ENCODE results near the gene APC2. TPM values are rescaled to one million over a fixed set of nuclear protein-coding genes. Genes with fewer than 3 reads are reported as not detected.

APC2 gene
- total and polyA plus RNA-seq, 4 donors, result 46.3 to 190 (median 125) TPM

DNA sequence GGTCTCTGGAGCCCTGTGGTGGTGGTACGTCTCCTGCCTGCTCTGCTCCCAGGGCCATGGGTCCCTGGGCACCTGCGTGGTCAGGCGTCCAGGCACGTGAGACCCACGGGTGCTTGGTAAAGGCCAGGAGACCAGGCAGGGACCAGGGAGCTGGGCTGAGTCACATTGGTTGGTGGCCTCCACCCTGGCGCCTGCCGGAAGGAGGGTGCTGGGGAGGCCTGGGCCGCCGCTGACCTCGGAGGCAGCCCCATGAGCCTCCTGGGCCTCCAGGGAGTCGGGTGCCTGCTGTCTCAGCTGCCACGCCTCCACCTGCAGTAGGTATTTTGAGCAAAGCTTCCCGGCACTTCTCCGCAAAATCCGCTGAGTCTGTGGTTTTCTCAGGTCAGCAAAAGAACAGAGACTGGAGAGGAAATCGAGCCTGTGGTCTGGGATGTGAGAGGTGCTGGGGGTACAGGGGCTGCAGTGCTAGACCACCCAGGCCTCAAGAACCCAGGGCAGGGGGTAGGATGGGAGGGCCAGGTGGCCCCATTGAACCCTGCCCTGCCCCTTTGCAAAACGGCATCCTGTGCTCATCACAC lies 70.4 kb downstream of the APC2 start:
- no peak for DNase-seq (ENCODE audit: low read depth in 4 of 6, low spot score in 6 of 6)
- peaks cover 18% of the 10 kb centered on the region for H3K27me3 ChIP-seq (ENCODE audit: control insufficient read depth, insufficient read depth, low read length)
- WGBS (ENCODE audit: insufficient coverage), result 85% methylated on average over 16 of the region's 17 CpGs

DNA sequence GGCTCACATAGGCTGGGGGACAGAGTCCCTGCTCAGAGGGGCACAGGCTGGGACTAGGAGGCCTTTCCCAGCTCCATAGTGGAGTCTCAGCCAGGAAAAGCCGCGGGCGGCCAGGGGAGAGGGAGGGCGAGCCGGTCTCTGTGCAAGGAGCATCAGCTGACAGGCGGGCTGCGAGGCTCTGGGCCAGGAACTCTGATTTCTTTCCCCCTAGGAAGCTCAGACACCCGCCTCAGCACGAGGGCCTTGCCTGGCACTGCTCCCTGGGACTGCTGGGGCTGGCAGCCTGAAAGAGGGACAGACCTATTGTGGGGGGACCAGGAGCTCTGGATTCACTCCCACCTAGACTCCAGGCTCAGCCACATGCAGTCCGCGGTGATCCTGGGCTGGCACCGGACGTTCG lies 71.7 kb downstream of the APC2 start:
- DNase-seq (ENCODE audit: low read depth in 4 of 6, low spot score in 6 of 6), result peak in 3 of 6 donors; percentile 48 to 82 (median 70)
- H3K9me3 ChIP-seq (ENCODE audit: control insufficient read depth, insufficient read depth, low read length), result no peaks in the 10 kb centered on the region
- peak overlapping the region; percentile 60 for H3K27ac ChIP-seq (ENCODE audit: low read depth, low read length)
- peaks cover 20% of the 10 kb centered on the region for H3K27me3 ChIP-seq (ENCODE audit: control insufficient read depth, insufficient read depth, low read length)
- H3K4me3 ChIP-seq (ENCODE audit: low read depth, low read length), result no peak overlapping the region
- peaks cover 29% of the 10 kb centered on the region for H3K4me1 ChIP-seq (ENCODE audit: control insufficient read depth, insufficient read depth, low read length)
- peaks cover 14% of the 10 kb centered on the region for H3K36me3 ChIP-seq (ENCODE audit: control insufficient read depth, insufficient read depth, low read length)
- 20% methylated on average over 14 of the region's 14 CpGs for WGBS (ENCODE audit: insufficient coverage)

More for the DNA sequence above, 70.4 kb downstream of the APC2 start:
- no peak overlapping the region for H3K4me3 ChIP-seq (ENCODE audit: low read depth, low read length)
- no peaks in the 10 kb centered on the region for H3K9me3 ChIP-seq (ENCODE audit: control insufficient read depth, insufficient read depth, low read length)
- H3K36me3 ChIP-seq (ENCODE audit: control insufficient read depth, insufficient read depth, low read length), result peaks cover 2% of the 10 kb centered on the region
- no peak overlapping the region for H3K27ac ChIP-seq (ENCODE audit: low read depth, low read length)
- H3K4me1 ChIP-seq (ENCODE audit: control insufficient read depth, insufficient read depth, low read length), result peaks cover 27% of the 10 kb centered on the region

DNA sequence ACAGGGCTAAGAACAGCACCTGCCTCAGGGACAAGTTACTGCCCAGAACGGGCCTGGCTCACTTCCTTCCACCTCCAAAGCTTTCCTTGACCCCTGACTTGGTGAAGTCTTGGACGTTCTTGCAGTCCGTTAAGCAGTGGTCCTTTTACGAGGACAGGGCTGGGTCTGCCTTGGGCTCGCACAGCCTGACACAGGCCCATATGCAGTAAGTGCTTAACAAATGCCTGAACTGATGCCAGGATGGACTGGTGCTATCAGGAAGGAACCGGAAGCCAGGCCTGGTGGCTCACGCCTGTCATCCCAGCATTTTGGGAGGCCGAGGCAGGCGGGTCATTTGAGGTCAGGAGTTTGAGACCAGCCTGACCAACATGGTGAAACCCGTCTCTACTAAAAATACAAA lies 72.1 kb downstream of the APC2 start:
- Histone ChIP-seq H3K27ac (ENCODE audit: low read depth, low read length) (peak overlapping the region; percentile 60), H3K4me1 (ENCODE audit: control insufficient read depth, insufficient read depth, low read length) (peaks cover 29% of the 10 kb centered on the region), H3K36me3 (ENCODE audit: control insufficient read depth, insufficient read depth, low read length) (peaks cover 17% of the 10 kb centered on the region), H3K27me3 (ENCODE audit: control insufficient read depth, insufficient read depth, low read length) (peaks cover 20% of the 10 kb centered on the region), H3K4me3 (ENCODE audit: low read depth, low read length) (no peak overlapping the region), H3K9me3 (ENCODE audit: control insufficient read depth, insufficient read depth, low read length) (no peaks in the 10 kb centered on the region)
- 55% methylated on average over 8 of the region's 10 CpGs for WGBS (ENCODE audit: insufficient coverage)
- no peak for DNase-seq (ENCODE audit: low read depth in 4 of 6, low spot score in 6 of 6)

DNA sequence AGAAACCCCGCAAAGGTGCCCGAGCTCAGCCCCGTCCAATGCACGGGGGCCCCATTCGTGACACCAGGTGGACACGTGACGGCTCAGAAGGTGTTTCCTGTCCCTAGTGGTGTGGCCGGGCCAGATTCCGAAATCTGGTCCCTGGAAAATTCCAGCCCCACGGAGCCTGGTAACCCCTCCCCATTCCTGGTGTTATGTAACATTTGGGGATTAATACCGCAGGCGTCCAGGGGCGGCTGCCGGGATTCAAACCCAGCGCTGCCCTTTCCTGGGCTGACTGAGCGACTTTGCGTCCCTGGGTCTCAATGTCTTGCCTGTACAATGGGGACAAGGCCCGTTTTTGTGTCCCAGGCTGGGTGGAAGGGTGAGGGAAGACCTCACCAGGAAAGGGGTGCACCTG lies 72.9 kb downstream of the APC2 start:
- Histone ChIP-seq H3K9me3 (ENCODE audit: control insufficient read depth, insufficient read depth, low read length) (no peaks in the 10 kb centered on the region), H3K36me3 (ENCODE audit: control insufficient read depth, insufficient read depth, low read length) (peaks cover 20% of the 10 kb centered on the region), H3K4me3 (ENCODE audit: low read depth, low read length) (no peak overlapping the region), H3K27ac (ENCODE audit: low read depth, low read length) (no peak overlapping the region), H3K4me1 (ENCODE audit: control insufficient read depth, insufficient read depth, low read length) (peaks cover 29% of the 10 kb centered on the region), H3K27me3 (ENCODE audit: control insufficient read depth, insufficient read depth, low read length) (peaks cover 20% of the 10 kb centered on the region)
- 81% methylated on average over 17 of the region's 18 CpGs for WGBS (ENCODE audit: insufficient coverage)
- DNase-seq (ENCODE audit: low read depth in 4 of 6, low spot score in 6 of 6), result no peak

Other genes with a start within 250 kb of the APC2 start
- gene STK11, start 244.3 kb upstream of the APC2 start, total RNA-seq, result 10 to 100 TPM; 35.4 to 60.0 TPM
- 10 to 100 TPM; 57.5 to 66.6 TPM for gene STK11, start 244.3 kb upstream of the APC2 start, polyA plus RNA-seq (ENCODE audit: insufficient read length in 2 of 2)
- gene CBARP, start 212.1 kb upstream of the APC2 start, total RNA-seq, result 1 to 10 TPM; 2.7 to 4.6 TPM
- gene CBARP, start 212.1 kb upstream of the APC2 start, polyA plus RNA-seq (ENCODE audit: insufficient read length in 2 of 2), result 10 to 100 TPM; 35.4 to 38.6 TPM
- gene ATP5F1D, start 208.4 kb upstream of the APC2 start, total RNA-seq, result 10 to 100 TPM; 17.4 to 90.8 TPM
- 100 to 1,000 TPM; 198 to 219 TPM for gene ATP5F1D, start 208.4 kb upstream of the APC2 start, polyA plus RNA-seq (ENCODE audit: insufficient read length in 2 of 2)
- gene MIDN, start 201.5 kb upstream of the APC2 start, total RNA-seq, result 10 to 100 TPM; 13.3 to 13.9 TPM
- 10 to 100 TPM; 95.3 to 97.1 TPM for gene MIDN, start 201.5 kb upstream of the APC2 start, polyA plus RNA-seq (ENCODE audit: insufficient read length in 2 of 2)
- 100 to 1,000 TPM; 323 to 565 TPM for gene CIRBP, start 180.8 kb upstream of the APC2 start, total RNA-seq
- 100 to 1,000 TPM; 684 to 821 TPM for gene CIRBP, start 180.8 kb upstream of the APC2 start, polyA plus RNA-seq (ENCODE audit: insufficient read length in 2 of 2)
- 10 to 100 TPM in 1 of 2 donors, 1 to 10 TPM in 1; 3.7 to 21.3 TPM for gene FAM174C, start 174.6 kb upstream of the APC2 start, total RNA-seq
- gene FAM174C, start 174.6 kb upstream of the APC2 start, polyA plus RNA-seq (ENCODE audit: insufficient read length in 2 of 2), result 10 to 100 TPM; 29.2 to 32.9 TPM
- 1 to 10 TPM; 2.1 to 4.5 TPM for gene EFNA2, start 164.2 kb upstream of the APC2 start, total RNA-seq
- gene EFNA2, start 164.2 kb upstream of the APC2 start, polyA plus RNA-seq (ENCODE audit: insufficient read length in 2 of 2), result 10 to 100 TPM; 17.0 to 18.7 TPM
- gene NDUFS7, start 66.2 kb upstream of the APC2 start, total RNA-seq, result 10 to 100 TPM; 43.0 to 98.8 TPM
- gene NDUFS7, start 66.2 kb upstream of the APC2 start, polyA plus RNA-seq (ENCODE audit: insufficient read length in 2 of 2), result 100 to 1,000 TPM; 149 to 164 TPM
- gene GAMT, start 48.6 kb upstream of the APC2 start, total RNA-seq, result 10 to 100 TPM; 15.5 to 30.1 TPM
- gene GAMT, start 48.6 kb upstream of the APC2 start, polyA plus RNA-seq (ENCODE audit: insufficient read length in 2 of 2), result 10 to 100 TPM; 77.0 to 81.2 TPM
- gene DAZAP1, start 42.5 kb upstream of the APC2 start, total RNA-seq, result 10 to 100 TPM; 22.1 to 47.6 TPM
- gene DAZAP1, start 42.5 kb upstream of the APC2 start, polyA plus RNA-seq (ENCODE audit: insufficient read length in 2 of 2), result 10 to 100 TPM; 64.5 to 84.4 TPM
- 100 to 1,000 TPM; 243 to 719 TPM for gene RPS15, start 11.7 kb upstream of the APC2 start, total RNA-seq
- gene RPS15, start 11.7 kb upstream of the APC2 start, polyA plus RNA-seq (ENCODE audit: insufficient read length in 2 of 2), result 100 to 1,000 TPM; 789 to 822 TPM
- 10 to 100 TPM; 15.6 to 36.1 TPM for gene C19orf25, start 29.1 kb downstream of the APC2 start, total RNA-seq
- 10 to 100 TPM; 45.2 to 45.6 TPM for gene C19orf25, start 29.1 kb downstream of the APC2 start, polyA plus RNA-seq (ENCODE audit: insufficient read length in 2 of 2)
- gene PCSK4, start 40.2 kb downstream of the APC2 start, total RNA-seq, result 1 to 10 TPM; 2.2 to 5.9 TPM
- gene PCSK4, start 40.2 kb downstream of the APC2 start, polyA plus RNA-seq (ENCODE audit: insufficient read length in 2 of 2), result 10 to 100 TPM; 12.6 to 14.4 TPM
- gene REEP6, start 41.1 kb downstream of the APC2 start, total RNA-seq, result 1 to 10 TPM; 3.3 to 4.5 TPM
- gene REEP6, start 41.1 kb downstream of the APC2 start, polyA plus RNA-seq (ENCODE audit: insufficient read length in 2 of 2), result 10 to 100 TPM; 13.1 to 13.3 TPM
- gene ADAMTSL5, start 62.9 kb downstream of the APC2 start, total RNA-seq, result under 1 TPM; 0.40 to 0.99 TPM
- 1 to 10 TPM in 1 of 2 donors, under 1 TPM in 1; 0.82 to 1.6 TPM for gene ADAMTSL5, start 62.9 kb downstream of the APC2 start, polyA plus RNA-seq (ENCODE audit: insufficient read length in 2 of 2)
- gene PLK5, start 74.0 kb downstream of the APC2 start, total RNA-seq, result under 1 TPM; 0.59 to 0.66 TPM
- gene PLK5, start 74.0 kb downstream of the APC2 start, polyA plus RNA-seq (ENCODE audit: insufficient read length in 2 of 2), result 1 to 10 TPM; 4.2 to 5.9 TPM
- gene MEX3D, start 118.2 kb downstream of the APC2 start, total RNA-seq, result 10 to 100 TPM; 17.0 to 43.6 TPM
- gene MEX3D, start 118.2 kb downstream of the APC2 start, polyA plus RNA-seq (ENCODE audit: insufficient read length in 2 of 2), result 10 to 100 TPM; 33.6 to 35.4 TPM
- gene MBD3, start 142.7 kb downstream of the APC2 start, total RNA-seq, result 10 to 100 TPM; 36.6 to 73.1 TPM
- gene MBD3, start 142.7 kb downstream of the APC2 start, polyA plus RNA-seq (ENCODE audit: insufficient read length in 2 of 2), result 100 to 1,000 TPM; 105 to 113 TPM
- gene UQCR11, start 155.3 kb downstream of the APC2 start, total RNA-seq, result 100 to 1,000 TPM in 1 of 2 donors, 10 to 100 TPM in 1; 60.4 to 203 TPM
- 100 to 1,000 TPM; 179 to 188 TPM for gene UQCR11, start 155.3 kb downstream of the APC2 start, polyA plus RNA-seq (ENCODE audit: insufficient read length in 2 of 2)
- gene TCF3, start 202.5 kb downstream of the APC2 start, total RNA-seq, result 10 to 100 TPM; 18.8 to 65.8 TPM
- 10 to 100 TPM; 89.2 to 94.7 TPM for gene TCF3, start 202.5 kb downstream of the APC2 start, polyA plus RNA-seq (ENCODE audit: insufficient read length in 2 of 2)